AML-193 (cell line): Measurements from ENCODE around the gene DCAF11.
A peak's percentile ranks its signal among the peaks of the same experiment; 100 is the strongest.

Experiments used
- DNase-seq, 2 experiments: peaks; one replicate each; lab custom pipeline; 2025; lab: John Stamatoyannopoulos, UW

DCAF11 gene

DNA sequence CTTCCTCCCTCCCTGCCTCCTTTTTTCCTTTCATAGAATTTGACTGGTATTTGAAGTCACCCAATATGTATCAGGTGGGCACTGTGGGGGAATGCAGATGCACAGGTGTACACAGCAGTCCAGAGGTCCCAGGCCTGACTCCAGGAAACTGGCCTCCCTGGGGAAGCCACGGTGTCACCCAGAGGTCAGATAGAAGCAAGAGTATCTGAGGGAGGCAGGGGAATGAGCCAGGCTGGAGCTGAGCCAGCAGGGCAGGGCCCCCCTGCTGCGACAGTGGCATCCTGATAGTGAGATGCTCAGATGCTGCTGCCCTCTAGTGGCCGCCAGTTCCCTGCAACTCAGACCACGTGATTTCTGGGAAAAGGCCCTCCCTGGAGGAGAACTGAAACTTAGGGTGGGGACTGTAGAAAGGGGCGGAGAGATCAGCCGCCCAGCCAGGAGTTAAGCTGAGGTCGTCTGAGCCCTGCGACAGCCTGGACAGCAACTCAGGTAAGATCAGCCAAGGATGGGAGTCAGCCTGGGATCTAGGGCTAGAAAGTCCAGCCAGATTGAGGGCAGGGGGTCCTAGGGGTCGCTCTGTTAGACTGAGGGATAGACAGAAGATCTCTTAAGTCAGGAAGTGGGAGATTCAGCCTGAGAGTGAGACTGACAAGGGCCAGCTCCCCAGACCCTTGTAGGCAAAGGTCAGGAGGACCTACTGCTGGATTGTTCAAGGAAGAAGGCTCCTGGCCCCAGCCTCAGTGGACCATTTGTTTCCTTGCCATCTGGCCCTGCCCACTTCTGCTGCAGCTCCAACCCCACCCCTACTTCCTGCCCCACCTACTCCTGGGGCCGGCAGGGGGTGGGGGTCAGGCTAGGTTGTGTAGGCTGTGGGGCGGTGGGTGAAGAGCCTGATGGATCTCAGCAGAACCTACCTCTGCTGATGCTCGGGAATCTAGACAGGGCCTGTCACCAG lies 46.5 kb downstream of the DCAF11 start, which contains the start of gene IRF9:
Gene IRF9 (plus strand): TSS at position 416 of the 955 bp plus-strand sequence. CDS start 880 bp downstream, outside the sequence.
- DNase-seq = peak; percentile 84 to 89

- no peak for DNase-seq
Observed at GRCh38 chr14:24162093-24162492, 47.5 kb downstream of the DCAF11 start.

DNA sequence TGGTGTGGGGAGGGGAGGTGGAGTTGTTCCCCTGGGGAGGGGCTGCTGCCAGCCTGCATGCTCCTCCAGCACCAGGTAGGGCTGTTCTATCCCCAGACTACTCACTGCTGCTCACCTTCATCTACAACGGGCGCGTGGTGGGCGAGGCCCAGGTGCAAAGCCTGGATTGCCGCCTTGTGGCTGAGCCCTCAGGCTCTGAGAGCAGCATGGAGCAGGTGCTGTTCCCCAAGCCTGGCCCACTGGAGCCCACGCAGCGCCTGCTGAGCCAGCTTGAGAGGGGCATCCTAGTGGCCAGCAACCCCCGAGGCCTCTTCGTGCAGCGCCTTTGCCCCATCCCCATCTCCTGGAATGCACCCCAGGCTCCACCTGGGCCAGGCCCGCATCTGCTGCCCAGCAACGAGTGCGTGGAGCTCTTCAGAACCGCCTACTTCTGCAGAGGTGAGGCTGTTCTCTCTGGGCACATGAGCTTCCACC lies 50.0 kb downstream of the DCAF11 start:
- DNase-seq = no peak

GRCh38 chr14:24165785-24166184 lies 51.2 kb downstream of the DCAF11 start:
- no peak for DNase-seq

GRCh38 chr14:24167469-24168114 lies 53.0 kb downstream of the DCAF11 start:
- DNase-seq = peak in 1 of 2 experiments; percentile 18

DNA sequence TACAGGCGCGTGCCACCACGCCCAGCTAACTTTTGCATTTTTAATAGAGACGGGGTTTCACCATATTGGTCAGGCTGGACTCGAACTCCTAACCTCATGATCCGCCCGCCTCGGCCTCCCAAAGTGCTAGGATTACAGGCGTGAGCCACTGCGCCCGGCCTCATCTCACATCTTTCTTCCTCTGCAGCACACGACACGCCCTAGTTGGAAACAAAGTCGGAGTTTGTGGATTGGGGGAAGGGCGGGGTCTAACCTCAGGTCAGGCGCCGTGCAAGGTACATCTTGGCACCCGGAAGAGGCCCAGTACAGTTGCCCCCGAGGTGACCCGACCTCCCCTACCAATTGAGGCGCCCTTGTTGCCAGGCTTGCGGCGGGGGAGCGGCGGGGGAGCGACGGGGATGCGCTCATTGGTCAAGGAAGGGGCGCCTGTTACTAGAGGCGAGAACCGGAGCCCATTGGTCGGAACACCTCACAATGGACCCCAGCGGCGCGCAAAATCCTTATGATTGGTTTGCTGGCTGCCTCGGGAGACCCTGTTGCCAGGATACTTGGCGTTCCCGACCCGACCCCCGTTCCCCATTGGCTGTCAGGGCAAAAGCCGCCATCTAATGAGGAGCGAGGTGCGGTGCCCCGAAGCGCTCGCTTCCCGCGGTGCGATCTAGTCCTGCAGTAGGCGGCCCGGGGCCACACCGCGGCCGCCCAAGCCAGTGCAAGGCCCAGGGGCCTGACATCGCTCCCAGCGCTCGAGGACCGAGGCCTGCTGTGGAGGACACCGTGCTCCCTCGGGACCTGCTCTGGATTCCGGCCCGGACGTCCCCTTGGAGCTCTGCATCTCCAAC lies 57.1 kb downstream of the DCAF11 start, which contains the start of gene REC8:
Gene REC8 (plus strand): TSS at position 659 of the 839 bp plus-strand sequence. CDS start 473 bp downstream, outside the sequence.
- DNase-seq = peak; percentile 84 to 85

DNA sequence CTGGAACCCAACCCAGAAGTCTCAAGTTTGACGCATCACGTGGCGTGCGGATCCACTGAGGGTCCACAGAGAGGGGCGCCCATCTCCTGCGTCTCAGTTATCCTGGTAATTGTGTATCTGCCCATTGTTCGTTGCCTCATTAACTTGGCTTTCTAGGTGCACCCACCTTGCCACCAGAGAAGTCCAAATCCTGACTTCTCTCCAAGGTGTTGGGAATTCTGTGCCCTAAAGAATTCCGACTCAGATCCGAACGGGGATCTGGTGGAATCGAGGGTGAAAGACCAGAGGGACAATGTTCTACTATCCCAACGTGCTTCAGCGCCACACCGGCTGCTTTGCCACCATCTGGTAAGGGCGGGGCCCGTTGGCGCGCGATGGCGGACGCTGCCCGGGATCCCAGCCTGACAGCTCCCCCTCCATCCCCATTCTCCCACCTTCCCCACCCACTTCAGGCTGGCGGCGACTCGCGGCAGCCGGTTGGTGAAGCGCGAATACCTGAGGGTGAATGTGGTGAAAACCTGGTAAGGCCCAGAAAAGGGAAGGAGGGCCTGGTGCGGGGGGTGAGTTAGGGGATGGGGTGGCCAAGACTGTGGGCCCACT lies 57.8 kb downstream of the DCAF11 start:
- no peak for DNase-seq

- DNase-seq = no peak
Observed at GRCh38 chr14:24172871-24173281, 58.3 kb downstream of the DCAF11 start.
